Measurements from ENCODE around the gene CHRM4.

CHRM4 gene

DNA sequence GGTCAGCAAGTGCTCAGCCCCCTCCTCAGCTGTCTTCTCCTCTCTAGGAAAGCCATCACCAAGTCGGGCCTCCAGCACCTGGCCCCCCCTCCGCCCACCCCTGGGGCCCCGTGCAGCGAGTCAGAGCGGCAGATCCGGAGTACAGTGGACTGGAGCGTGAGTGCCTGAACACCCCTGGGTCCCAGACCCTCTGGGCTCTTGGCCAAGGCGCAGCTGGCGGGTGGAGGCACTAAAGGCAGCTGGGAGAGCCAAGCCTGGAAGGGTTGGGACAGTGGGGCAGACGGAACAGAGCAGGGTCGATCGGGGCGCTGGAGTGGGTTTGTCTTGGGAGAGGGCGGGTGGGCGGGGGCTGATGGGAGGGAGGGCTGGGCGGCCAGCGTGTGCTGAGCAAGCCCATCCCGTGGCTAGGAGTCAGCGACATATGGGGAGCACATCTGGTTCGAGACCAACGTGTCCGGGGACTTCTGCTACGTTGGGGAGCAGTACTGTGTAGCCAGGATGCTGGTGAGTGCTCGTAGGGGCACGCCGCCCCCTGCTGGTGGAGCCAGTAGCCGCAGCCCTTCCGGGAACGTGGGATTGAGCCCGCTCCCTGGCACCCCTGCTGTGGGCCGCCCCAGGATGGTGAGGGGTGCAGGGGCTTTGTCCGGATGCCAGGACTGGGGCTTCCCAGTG lies 24.2 kb downstream of the CHRM4 start:
- DNase-seq: peak; percentile 36

GRCh38 chr11:46366661-46367161 lies 24.9 kb downstream of the CHRM4 start:
- no peak for DNase-seq

- no peak for DNase-seq
Measured at GRCh38 chr11:46366260-46366659, 25.3 kb downstream of the CHRM4 start.

DNA sequence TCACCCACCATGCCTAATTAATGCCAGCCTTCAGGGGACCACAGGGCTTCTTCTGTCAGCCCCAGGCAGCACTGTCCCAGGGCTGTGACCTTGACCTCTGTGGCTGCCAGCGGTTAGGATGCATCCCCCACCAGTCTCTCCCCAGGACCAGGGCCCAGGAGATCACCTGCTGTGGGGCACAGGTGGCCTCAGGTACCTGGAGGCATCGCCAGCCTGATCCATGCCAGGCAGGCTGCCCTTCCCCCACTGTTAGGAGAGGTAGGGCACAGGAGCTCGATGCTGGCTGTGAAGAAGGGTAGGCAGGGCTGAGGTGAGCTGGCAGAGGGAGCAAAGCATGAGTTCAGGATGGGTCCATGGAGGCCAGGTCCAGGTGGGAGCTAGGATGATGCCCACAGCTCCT lies 26.8 kb downstream of the CHRM4 start:
- no peak for DNase-seq

- no peak for DNase-seq
Measured at GRCh38 chr11:46364056-46364455, 27.5 kb downstream of the CHRM4 start.

DNA sequence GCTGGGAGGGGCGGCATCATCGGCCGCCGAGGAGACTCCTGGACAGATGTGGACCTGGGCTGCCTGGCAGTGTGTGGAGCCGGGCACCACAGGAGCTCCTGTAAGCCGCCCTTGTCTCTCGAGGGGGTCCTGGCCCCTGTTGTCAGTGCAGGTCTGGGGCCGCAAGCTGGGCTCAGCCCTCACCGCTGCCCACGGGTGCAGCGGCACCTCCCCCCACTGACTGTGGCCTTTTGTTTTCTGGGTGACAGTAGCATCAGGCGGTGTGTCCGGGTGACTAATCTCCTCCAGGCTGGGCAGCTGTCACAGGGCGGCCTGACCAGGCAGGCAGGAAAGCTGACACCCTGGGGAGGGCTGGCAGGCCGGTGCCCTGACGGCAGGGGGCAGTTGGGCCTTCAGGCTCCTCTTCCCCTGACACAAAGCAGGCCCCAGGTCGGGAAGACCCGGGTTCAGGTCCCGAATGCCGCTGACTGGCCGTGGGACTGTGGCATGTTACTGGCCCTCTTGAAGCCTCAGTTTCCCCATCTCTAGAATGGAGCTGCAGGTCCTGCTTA lies 28.0 kb downstream of the CHRM4 start:
- DNase-seq: peak; percentile 4

- DNase-seq: peak; percentile 86
Measured at GRCh38 chr11:46363031-46363407, 28.6 kb downstream of the CHRM4 start.

GRCh38 chr11:46362156-46363030 lies 29.2 kb downstream of the CHRM4 start:
- no peak for DNase-seq

DNA sequence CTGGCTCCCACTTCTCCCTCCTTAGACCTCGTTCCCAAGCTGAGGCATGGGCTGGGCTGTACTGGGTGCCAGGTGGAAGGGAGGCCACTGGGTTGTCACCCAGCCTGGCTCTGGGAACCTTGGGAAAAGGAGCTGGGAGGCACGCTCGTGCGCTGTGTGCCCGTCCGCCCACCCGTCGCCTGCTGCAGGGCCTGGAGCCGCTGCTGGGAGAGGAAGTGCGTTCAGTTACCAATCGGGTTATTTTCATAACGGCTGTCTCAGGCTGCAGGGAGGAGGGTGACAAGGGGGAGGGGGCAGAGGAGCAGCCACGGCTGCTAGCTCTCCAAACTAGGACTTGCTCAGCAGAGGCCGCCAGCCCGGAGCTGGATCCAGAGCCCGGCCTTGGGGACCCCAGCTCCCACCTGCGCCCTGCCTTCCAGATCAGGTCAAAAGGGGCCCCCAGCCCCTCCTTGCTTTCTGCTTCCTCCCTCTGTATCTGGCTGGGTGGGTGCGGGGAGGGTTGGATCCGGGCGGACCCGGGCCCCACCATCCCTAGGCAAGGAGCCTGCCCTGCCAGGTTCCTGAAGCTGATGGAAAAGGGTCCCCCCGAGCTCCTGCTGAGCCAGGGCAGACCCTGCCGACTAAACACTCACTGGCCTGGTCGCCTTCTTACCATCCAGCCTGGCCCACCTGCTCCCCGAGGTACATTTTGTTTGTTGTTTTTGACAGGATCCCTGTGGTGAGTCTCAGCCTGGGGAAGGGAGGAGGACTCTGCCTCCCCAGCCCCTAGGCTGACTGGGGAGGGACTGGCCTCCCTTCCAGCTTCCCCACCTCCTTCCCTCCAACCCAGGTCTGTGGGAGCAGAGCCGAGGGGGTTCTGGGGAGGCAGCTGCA lies 30.1 kb downstream of the CHRM4 start:
- DNase-seq: peak; percentile 85

- DNase-seq: peak; percentile 67
Measured at GRCh38 chr11:46360878-46361277, 30.7 kb downstream of the CHRM4 start.

DNA sequence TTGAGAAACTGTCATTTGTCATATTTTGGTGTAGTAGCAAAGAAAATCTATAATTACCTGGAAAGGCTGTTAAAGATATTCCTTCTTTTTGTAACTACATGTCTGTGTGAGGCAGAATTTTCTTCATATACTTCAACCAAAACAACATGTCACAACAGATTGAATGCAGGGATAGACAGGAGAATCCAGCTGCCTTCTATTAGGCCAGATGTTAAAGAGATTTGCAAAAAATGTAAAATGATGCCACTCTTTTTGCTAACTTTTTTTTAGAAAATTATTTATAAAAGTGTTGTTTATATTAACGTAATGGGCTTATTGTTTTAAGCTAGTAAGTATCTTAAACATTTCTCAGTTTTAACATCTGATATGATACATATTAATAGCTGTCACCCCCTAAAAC lies 31.6 kb downstream of the CHRM4 start:
- no peak for DNase-seq

GRCh38 chr11:46357483-46357936 lies 34.1 kb downstream of the CHRM4 start:
- peak; percentile 70 for DNase-seq

- peak; percentile 86 for DNase-seq
Measured at GRCh38 chr11:46356924-46357482, 34.6 kb downstream of the CHRM4 start.

GRCh38 chr11:46353698-46354097 lies 37.9 kb downstream of the CHRM4 start:
- no peak for DNase-seq

- DNase-seq: peak; percentile 14
Measured at GRCh38 chr11:46352063-46352841, 39.3 kb downstream of the CHRM4 start.

DNA sequence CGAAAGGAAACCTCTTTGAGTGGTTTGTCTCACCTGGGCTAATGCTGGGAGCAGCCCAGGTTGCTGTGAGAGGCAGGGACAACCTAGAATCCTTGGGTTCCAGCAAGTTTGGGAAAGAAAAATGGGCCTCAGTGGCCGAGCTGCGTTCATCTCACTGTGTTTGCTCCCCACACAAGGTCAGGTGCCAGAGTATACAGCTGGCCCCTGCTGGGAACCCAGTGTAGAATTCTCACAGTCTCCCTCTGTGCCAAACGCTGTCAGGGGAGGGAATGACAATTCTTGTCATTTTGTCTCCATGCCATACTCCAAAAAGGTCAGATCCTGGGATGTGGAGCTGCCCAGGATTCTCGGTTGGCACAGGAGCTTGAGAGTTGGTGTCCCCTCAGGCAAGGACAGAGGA lies 40.0 kb downstream of the CHRM4 start:
- no peak for DNase-seq

DNA sequence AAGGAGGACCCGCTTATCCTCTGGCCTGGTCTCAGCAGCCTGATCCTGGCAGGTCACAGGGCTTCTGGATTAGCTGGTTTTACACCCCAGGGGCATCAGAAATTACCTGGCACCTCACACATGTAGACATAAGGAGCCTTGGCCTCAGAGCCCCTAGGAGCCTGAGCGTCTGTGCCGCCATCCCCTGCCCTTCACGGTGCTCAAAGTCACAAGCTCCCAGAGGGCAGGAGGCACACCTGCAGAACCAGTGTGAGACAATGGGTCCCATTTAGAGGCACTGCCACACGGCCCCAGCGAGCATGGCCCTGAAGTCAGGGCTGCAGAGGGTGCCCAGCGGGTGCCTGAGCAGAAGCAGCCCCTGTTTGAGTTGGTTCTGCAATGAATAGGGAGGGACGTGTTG lies 40.4 kb downstream of the CHRM4 start:
- DNase-seq: no peak

- no peak for DNase-seq
Measured at GRCh38 chr11:46350695-46351094, 40.9 kb downstream of the CHRM4 start.

DNA sequence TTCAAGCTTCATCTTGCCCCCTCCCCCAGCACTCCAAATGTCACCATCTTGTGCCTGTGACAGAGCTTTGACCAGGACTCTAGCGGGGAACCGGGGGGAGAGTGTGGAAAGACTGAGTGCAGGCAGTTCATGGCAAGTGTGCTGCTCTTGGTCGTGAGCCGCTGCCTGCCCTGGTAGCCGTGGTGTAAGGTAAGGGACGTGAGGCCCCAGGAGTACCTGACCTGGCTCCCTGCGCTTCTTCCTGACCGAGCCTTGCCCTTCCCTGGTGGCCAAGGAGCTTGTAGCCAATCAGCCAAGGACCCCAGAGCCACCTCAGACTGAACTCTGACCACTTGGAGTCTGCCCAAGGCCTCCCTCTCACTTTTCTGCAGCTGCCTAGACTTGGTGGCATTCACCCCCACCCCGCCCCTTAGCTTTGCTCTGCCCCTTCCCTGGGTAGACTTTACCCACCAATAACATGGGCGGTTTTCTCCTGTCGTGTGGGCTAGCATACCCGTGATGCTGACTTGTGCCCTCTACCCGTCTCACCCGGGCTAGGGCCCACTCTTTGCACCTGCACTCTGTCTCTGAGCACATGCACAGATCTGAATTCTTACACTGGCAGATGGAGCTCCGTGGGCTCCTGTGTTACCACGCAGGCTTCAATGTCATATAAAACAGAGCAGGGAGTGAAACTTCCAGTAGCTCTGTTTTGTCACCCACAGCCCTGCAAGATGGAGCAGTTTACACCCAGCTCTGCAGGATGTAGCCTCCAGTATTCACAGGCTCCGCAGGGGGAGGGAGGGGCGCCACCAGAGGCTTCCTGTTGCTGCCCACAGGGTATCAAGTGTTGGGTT lies 42.8 kb downstream of the CHRM4 start:
- peak; percentile 43 for DNase-seq

DNA sequence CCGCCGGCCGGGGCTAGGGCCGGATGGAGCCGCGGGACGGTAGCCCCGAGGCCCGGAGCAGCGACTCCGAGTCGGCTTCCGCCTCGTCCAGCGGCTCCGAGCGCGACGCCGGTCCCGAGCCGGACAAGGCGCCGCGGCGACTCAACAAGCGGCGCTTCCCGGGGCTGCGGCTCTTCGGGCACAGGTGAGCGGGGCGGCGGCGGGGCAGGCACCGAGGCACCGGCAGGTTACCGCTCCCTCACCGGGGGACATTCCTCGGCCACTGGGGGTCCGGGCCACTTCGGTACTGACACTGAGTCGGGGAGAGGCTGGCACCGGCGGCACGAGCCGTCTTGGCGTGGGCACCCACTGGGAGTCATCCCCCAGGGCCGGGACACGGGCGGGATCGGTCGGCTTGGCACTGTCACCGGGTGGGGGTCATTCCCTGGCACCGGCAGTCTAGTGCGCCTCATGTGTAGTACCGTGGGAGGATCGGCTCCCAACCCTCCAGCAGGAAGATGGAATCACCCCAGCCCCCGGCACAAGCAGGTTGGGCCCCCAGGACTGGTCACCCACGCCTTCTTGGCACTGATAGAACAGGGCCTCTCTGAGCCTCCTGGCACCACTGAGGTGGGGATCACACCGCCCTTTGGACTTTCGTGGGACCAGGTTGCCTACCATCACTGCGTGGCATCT lies 43.8 kb downstream of the CHRM4 start:
- no peak for DNase-seq
